ENCODE results near the gene ZNF267.
A peak's percentile ranks its signal among the peaks of the same experiment; 100 is the strongest.

- TF ChIP-seq POLR2A (IDR thresholded peaks at IDR 0.05), result no peak
- TF ChIP-seq CTCF (IDR thresholded peaks at IDR 0.05), result peak; percentile 56 to 84 (median 79)
- TF ChIP-seq POLR2AphosphoS5 (IDR thresholded peaks at IDR 0.05; ENCODE audit: insufficient read depth in 1 of 2, low read depth in 1 of 2), result peak in 1 of 2 donors; percentile 29
Observed at GRCh38 chr16:31868691-31869167, 4.9 kb upstream of the ZNF267 start.

All from vagina (tissue), 2 donors.